A549 (cell line): ENCODE results near the gene BABAM2. TPM values are rescaled to one million over a fixed set of nuclear protein-coding genes. Genes with fewer than 3 reads are reported as not detected.

Experiments
- BHLHE40 ChIP-seq: IDR thresholded peaks from 2 replicates; pipeline ENCODE4 v1.6.1; 2012; ENCODE audit warnings: low read depth, low read length, inconsistent platforms
- CBX8 ChIP-seq: fragments of 200-600 bp; sonication (generic); IDR thresholded peaks from 2 replicates; pipeline ENCODE4 v1.6.1; 2016
- CEBPB ChIP-seq, 2 experiments: fragments of >200 bp in 1 of 2; sonication (Bioruptor Twin) in 1 of 2; formaldehyde crosslinking in 1 of 2; IDR thresholded peaks; 2 replicates each; pipeline ENCODE4 v1.6.1; 2012 to 2016
- CHD2 ChIP-seq: fragments of 150-350 bp; IDR thresholded peaks from 2 replicates; pipeline ENCODE4 v1.6.1; 2014; ENCODE audit warnings: low read length; ENCODE audit not compliant: partially characterized antibody
- CTCF ChIP-seq: fragments of >200 bp; sonication (Bioruptor Twin); formaldehyde crosslinking; IDR thresholded peaks from 3 replicates; pipeline ENCODE4 v1.5.1; 2016
- ELK1 ChIP-seq: fragments of 150-350 bp; IDR thresholded peaks from 2 replicates; pipeline ENCODE4 v1.6.1; 2014; ENCODE audit warnings: low read depth, mild to moderate bottlenecking, low read length
- EP300 ChIP-seq, 2 experiments: fragments of >200 bp; sonication (Bioruptor Twin); formaldehyde crosslinking; IDR thresholded peaks; 2 replicates in 1 of 2; 3 replicates in 1 of 2; pipeline ENCODE4 v1.6.1; 2016 to 2017
- ESRRA ChIP-seq: fragments of 150-350 bp; IDR thresholded peaks from 2 replicates; pipeline ENCODE4 v1.6.1; 2014; ENCODE audit warnings: mild to moderate bottlenecking, low read length, borderline replicate concordance
- FOSB ChIP-seq: fragments of 250-450 bp; sonication (Bioruptor Pico); IDR thresholded peaks from 2 replicates; pipeline ENCODE4 v1.5.0; 2020; ENCODE audit warnings: mild to moderate bottlenecking, moderate library complexity
- FOSL2 ChIP-seq, 2 experiments: fragments of 450-650 bp in 1 of 2; fragments of >200 bp in 1 of 2; sonication (Bioruptor Twin) in 1 of 2; formaldehyde crosslinking; IDR thresholded peaks; 2 replicates each; pipeline versions ENCODE4 v1.5.0 to v1.6.1; 2016 to 2020; ENCODE audit warnings: mild to moderate bottlenecking in 1 of 2, moderate library complexity in 1 of 2
- GATA3 ChIP-seq: IDR thresholded peaks from 2 replicates; pipeline ENCODE4 v1.6.1; 2012; ENCODE audit warnings: borderline replicate concordance
- HDAC2 ChIP-seq: fragments of 200-600 bp; sonication (generic); IDR thresholded peaks from 2 replicates; pipeline ENCODE4 v1.6.1; 2016
- HES2 ChIP-seq: fragments of >200 bp; sonication (Bioruptor Twin); formaldehyde crosslinking; IDR thresholded peaks from 2 replicates; pipeline ENCODE4 v1.6.1; 2016
- HEYL ChIP-seq: fragments of 250-450 bp; sonication (Bioruptor Pico); IDR thresholded peaks from 2 replicates; pipeline ENCODE4 v1.8.0; 2021; ENCODE audit warnings: mild to moderate bottlenecking, moderate library complexity
- HMGXB4 ChIP-seq: fragments of 250-450 bp; sonication (Bioruptor Pico); IDR thresholded peaks from 2 replicates; pipeline ENCODE4 v1.5.0; 2021; ENCODE audit warnings: mild to moderate bottlenecking, moderate library complexity, borderline replicate concordance
- HOXB5 ChIP-seq: fragments of 250-450 bp; sonication (Bioruptor Pico); IDR thresholded peaks from 2 replicates; pipeline ENCODE4 v1.5.0; 2020; ENCODE audit warnings: mild to moderate bottlenecking, moderate library complexity
- JUN ChIP-seq, 2 experiments: fragments of >200 bp; sonication (Bioruptor Twin); formaldehyde crosslinking; IDR thresholded peaks; 2 replicates in 1 of 2; 3 replicates in 1 of 2; pipeline ENCODE4 v1.6.1; 2016 to 2017
- JUNB ChIP-seq: fragments of >200 bp; sonication (Bioruptor Twin); formaldehyde crosslinking; IDR thresholded peaks from 2 replicates; pipeline ENCODE4 v1.6.1; 2016
- KDM1A ChIP-seq: fragments of 200-600 bp; sonication (generic); IDR thresholded peaks from 2 replicates; pipeline ENCODE4 v1.6.1; 2016; ENCODE audit warnings: low read depth, mild to moderate bottlenecking
- KDM5A ChIP-seq: fragments of 200-600 bp; sonication (generic); IDR thresholded peaks from 2 replicates; pipeline ENCODE4 v1.6.1; 2016; ENCODE audit warnings: antibody characterized with exemption, mild to moderate bottlenecking
- MAX ChIP-seq: IDR thresholded peaks from 2 replicates; pipeline ENCODE4 v1.6.1; 2012
- MYC ChIP-seq: IDR thresholded peaks from 2 replicates; pipeline ENCODE4 v1.6.1; 2012; ENCODE audit warnings: mild to moderate bottlenecking, inconsistent platforms, low read length, improper control_type of control experiment, borderline replicate concordance
- NPAS2 ChIP-seq: fragments of 250-450 bp; sonication (Bioruptor Pico); IDR thresholded peaks from 2 replicates; pipeline ENCODE4 v1.8.0; 2022; ENCODE audit warnings: mild to moderate bottlenecking, moderate library complexity, borderline replicate concordance
- NR3C1 ChIP-seq: fragments of >200 bp; sonication (Bioruptor Twin); formaldehyde crosslinking; IDR thresholded peaks from 3 replicates; pipeline ENCODE4 v1.6.1; 2017
- POLR2A ChIP-seq: IDR thresholded peaks from 2 replicates; pipeline ENCODE4 v1.6.1; 2012; ENCODE audit warnings: mild to moderate bottlenecking, low read length
- POLR2AphosphoS2 ChIP-seq: conservative IDR thresholded peaks from 2 replicates; pipeline ENCODE4 v1.6.1; 2012; ENCODE audit warnings: low read length, improper control_type of control experiment, inconsistent platforms
- RAD21 ChIP-seq, 2 experiments: fragments of >200 bp in 1 of 2; sonication (Bioruptor Twin) in 1 of 2; formaldehyde crosslinking in 1 of 2; IDR thresholded peaks in 1 of 2; conservative IDR thresholded peaks in 1 of 2; 2 replicates in 1 of 2; 3 replicates in 1 of 2; pipeline ENCODE4 v1.6.1; 2012 to 2018; ENCODE audit warnings: inconsistent platforms in 1 of 2
- RARB ChIP-seq: fragments of 250-450 bp; sonication (Bioruptor Pico); IDR thresholded peaks from 2 replicates; pipeline ENCODE4 v1.8.0; 2021; ENCODE audit warnings: mild to moderate bottlenecking, moderate library complexity
- RFX5 ChIP-seq: fragments of 450-650 bp; IDR thresholded peaks from 2 replicates; pipeline ENCODE4 v1.7.1; 2014; ENCODE audit warnings: antibody characterized with exemption, mild to moderate bottlenecking, moderate library complexity
- RNF2 ChIP-seq: fragments of 200-600 bp; sonication (generic); IDR thresholded peaks from 2 replicates; pipeline ENCODE4 v1.6.1; 2016; ENCODE audit warnings: low read depth, mild to moderate bottlenecking, antibody characterized with exemption, moderate library complexity, borderline replicate concordance
- SMC3 ChIP-seq: fragments of >200 bp; sonication (Bioruptor Twin); formaldehyde crosslinking; IDR thresholded peaks from 3 replicates; pipeline ENCODE4 v1.6.1; 2018; ENCODE audit warnings: inconsistent platforms
- SREBF2 ChIP-seq: fragments of 450-650 bp; IDR thresholded peaks from 2 replicates; pipeline ENCODE4 v1.6.1; 2014; ENCODE audit warnings: mild to moderate bottlenecking, moderate library complexity
- USF2 ChIP-seq: fragments of 450-650 bp; IDR thresholded peaks from 2 replicates; pipeline ENCODE4 v1.6.1; 2014; ENCODE audit warnings: antibody characterized with exemption
- ZFP36 ChIP-seq: fragments of 450-650 bp; IDR thresholded peaks from 2 replicates; pipeline ENCODE4 v1.6.1; 2014; ENCODE audit warnings: borderline replicate concordance; ENCODE audit not compliant: partially characterized antibody
- ZNF302 ChIP-seq: fragments of 250-450 bp; sonication (Bioruptor Pico); IDR thresholded peaks from 2 replicates; pipeline ENCODE4 v1.9.0; 2021; ENCODE audit warnings: inconsistent platforms, mild to moderate bottlenecking, moderate library complexity
- ZSCAN20 ChIP-seq: fragments of 250-450 bp; sonication (Bioruptor Pico); IDR thresholded peaks from 2 replicates; pipeline ENCODE4 v1.8.0; 2022; ENCODE audit warnings: mild to moderate bottlenecking, moderate library complexity
- polyA plus RNA-seq, 4 experiments: library from polyadenylated mRNA; depleted of rRNA in 3 of 4; stranded (reverse); fragments of >200 nt; fragmentation: RNase III in 1 of 4; extraction: RNeasy Plus Mini Kit Qiagen cat#74134 plus additional on column Dnase treatment in 1 of 4; gene quantifications; 2 replicates in 3 of 4; 3 replicates in 1 of 4; pipeline ENCODE4 v1.2.3, GENCODE V29; 2011 to 2017
- TF ChIP-seq, protein P1 (sequence below): fragments of 250-450 bp; sonication (Bioruptor Pico); IDR thresholded peaks from 2 replicates; pipeline ENCODE4 v1.5.0; 2020; ENCODE audit warnings: low read depth, mild to moderate bottlenecking, moderate library complexity

BABAM2 gene
- polyA plus RNA-seq, 2 of the 4 experiments (the other 2 are of a cell fraction): 53.7 to 78.4 TPM

DNA sequence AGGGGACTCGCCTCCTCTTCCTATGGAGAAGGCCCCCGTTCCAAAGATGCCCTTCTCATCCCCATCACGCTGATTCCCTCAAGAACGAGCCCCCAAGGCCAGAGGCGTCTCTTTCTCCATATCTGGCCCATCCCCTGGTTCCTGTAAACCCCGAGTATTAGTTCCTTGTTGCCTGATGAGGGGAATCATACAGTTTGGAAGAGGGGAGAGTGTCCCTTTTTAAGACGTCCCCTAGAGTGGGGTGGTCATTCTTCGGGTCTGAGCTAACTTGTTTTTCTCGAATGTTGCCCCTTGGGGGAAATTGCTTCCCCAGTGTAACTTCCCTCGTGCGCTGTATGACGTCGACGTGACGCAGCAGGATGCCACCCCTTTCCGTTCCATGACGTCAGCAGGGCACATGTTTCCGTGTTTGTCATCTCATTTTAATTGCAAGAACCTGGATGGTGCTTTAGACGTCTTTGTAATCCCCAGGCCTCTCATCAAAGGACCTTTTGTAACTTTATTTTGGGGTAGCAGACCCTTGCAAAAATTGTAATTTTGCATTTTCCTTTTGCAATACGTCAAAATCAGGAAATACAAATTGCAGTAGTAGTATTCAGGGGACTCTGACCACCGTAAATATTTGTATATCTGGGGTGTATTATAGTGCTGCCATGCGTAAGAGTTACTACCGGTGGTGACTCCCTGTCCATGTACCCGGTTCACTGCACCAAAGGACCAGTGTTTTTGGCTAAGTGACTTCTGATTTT is 569 bp downstream of the BABAM2 start (continued):
- TF ChIP-seq NPAS2 (CRISPR knock-in tag) (no peak), CTCF (no peak), HOXB5 (peak; percentile 62; the same call in 1 of the 2 replicates), ZFP36 (no peak), POLR2AphosphoS2 (no peak), NR3C1 (no peak), RFX5 (no peak), SMC3 (no peak; the same call in 2 of the 3 replicates), KDM5A (no peak), FOSB (peak; percentile 43; the same call in 1 of the 2 replicates), SREBF2 (no peak), CHD2 (no peak), HDAC2 (no peak), GATA3 (no peak; the same call in 1 of the 2 replicates), MAX (peak; percentile 94), EP300 (IDR thresholded peaks at IDR 0.05) (peak in 1 of 2 experiments; percentile 52; a peak in 2 of 5 replicates), BHLHE40 (0 out of 2 replicates have a peak, but pooled peaks have one; percentile 37), MYC (peak; percentile 92; the same call in 1 of the 2 replicates), ZSCAN20 (CRISPR knock-in tag) (peak; percentile 19; the same call in 1 of the 2 replicates), USF2 (peak; percentile 43; the same call in 1 of the 2 replicates), ZNF302 (no peak), HEYL (CRISPR knock-in tag) (no peak), RAD21 (conservative IDR thresholded peaks at IDR 0.05 in 1 of 2, IDR thresholded peaks at IDR 0.05 in 1 of 2) (no peak), CBX8 (no peak), RARB (CRISPR knock-in tag) (no peak), POLR2A (no peak), ESRRA (no peak; the same call in 1 of the 2 replicates), CEBPB (IDR thresholded peaks at IDR 0.05) (0 out of 4 replicates have a peak, but pooled peaks of 1 of the 2 experiments have one; percentile 16), JUN (IDR thresholded peaks at IDR 0.05) (no peak; a peak in 2 of 5 replicates), FOSL2 (IDR thresholded peaks at IDR 0.05) (no peak), FOSL2 (CRISPR knock-in tag; IDR thresholded peaks at IDR 0.05) (peak; percentile 70), JUNB (no peak; the same call in 1 of the 2 replicates), HES2 (no peak), KDM1A (0 out of 2 replicates have a peak, but pooled peaks have one; percentile 39), RNF2 (no peak), HMGXB4 (CRISPR knock-in tag) (no peak), ELK1 (no peak)
- TF ChIP-seq, protein P1, sequence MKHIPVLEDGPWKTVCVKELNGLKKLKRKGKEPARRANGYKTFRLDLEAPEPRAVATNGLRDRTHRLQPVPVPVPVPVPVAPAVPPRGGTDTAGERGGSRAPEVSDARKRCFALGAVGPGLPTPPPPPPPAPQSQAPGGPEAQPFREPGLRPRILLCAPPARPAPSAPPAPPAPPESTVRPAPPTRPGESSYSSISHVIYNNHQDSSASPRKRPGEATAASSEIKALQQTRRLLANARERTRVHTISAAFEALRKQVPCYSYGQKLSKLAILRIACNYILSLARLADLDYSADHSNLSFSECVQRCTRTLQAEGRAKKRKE (CRISPR knock-in tag): 0 out of 2 replicates have a peak, but pooled peaks have one; percentile 59
